H1 (cell line): Measurements from ENCODE around the gene BCKDHB. TPM values are rescaled to one million over a fixed set of nuclear protein-coding genes. Genes with fewer than 3 reads are reported as not detected.

Experiments used
- CTCF ChIA-PET: fragments of 300-600 bp; sonication (Branson Sonifier 250); formaldehyde crosslinking; loops from one replicate; lab custom pipeline; 2021; ENCODE audit not compliant: partially characterized antibody; lab: Charles Lee
- POLR2A ChIA-PET: fragments of 300-600 bp; sonication (Branson Sonifier 250); formaldehyde crosslinking; loops from one replicate; lab custom pipeline; 2021; ENCODE audit warnings: inconsistent platforms; ENCODE audit not compliant: partially characterized antibody; lab: Charles Lee
- DNase-seq, 2 experiments: peaks; one replicate each; pipeline versions ENCODE4 v3.0.0 to v3.0.0-alpha.2; 2010 to 2022; ENCODE audit warnings: low spot score in 2 of 2, low read depth in 1 of 2, mixed read lengths in 1 of 2
- FAIRE-seq: peaks from 2 replicates; lab custom pipeline; 2011; peaks lifted over from hg19 to GRCh38; lab: Jason Lieb, UNC
- H2AFZ ChIP-seq: 2 replicates; pipeline ENCODE4 v1.8.1; 2012; ENCODE audit warnings: low read length, inconsistent platforms
- H2AK5ac ChIP-seq: 2 replicates; pipeline ENCODE4 v1.6.1; 2013; ENCODE audit warnings: low read depth, low read length
- H2BK120ac ChIP-seq: replicated peaks from 2 replicates; pipeline ENCODE3; 2013; ENCODE audit warnings: low read depth, low read length, inconsistent platforms
- H2BK12ac ChIP-seq: 2 replicates; pipeline ENCODE4 v1.6.1; 2013; ENCODE audit warnings: low read depth, low read length
- H2BK15ac ChIP-seq: 2 replicates; pipeline ENCODE4 v1.6.1; 2013; ENCODE audit warnings: low read length
- H2BK20ac ChIP-seq: 2 replicates; pipeline ENCODE4 v1.6.1; 2013; ENCODE audit warnings: low read length
- H2BK5ac ChIP-seq: 2 replicates; pipeline ENCODE4 v1.6.1; 2013; ENCODE audit warnings: low read depth, low read length
- H3K14ac ChIP-seq: 2 replicates; pipeline ENCODE4 v1.6.1; 2013; ENCODE audit warnings: inconsistent platforms; ENCODE audit not compliant: insufficient read length
- H3K18ac ChIP-seq: 2 replicates; pipeline ENCODE4 v1.6.1; 2013; ENCODE audit warnings: low read length; ENCODE audit errors: extremely low read depth
- H3K23ac ChIP-seq: 2 replicates; pipeline ENCODE4 v1.6.1; 2013; ENCODE audit warnings: inconsistent platforms; ENCODE audit not compliant: insufficient read length
- H3K23me2 ChIP-seq: 2 replicates; pipeline ENCODE4 v1.6.1; 2013; ENCODE audit warnings: low read depth, low read length
- H3K27ac ChIP-seq: 2 replicates; pipeline ENCODE4 v1.6.1; 2011; ENCODE audit warnings: low read depth, low read length, inconsistent platforms
- H3K27me3 ChIP-seq, 4 experiments: replicated peaks in 1 of 4; 1 replicate in 1 of 4; 2 replicates in 3 of 4; pipeline versions ENCODE4 v1.6.1 to v1.8.1; 2011 to 2013; ENCODE audit warnings: low read length in 3 of 4, mild to moderate bottlenecking in 3 of 4, inconsistent platforms in 2 of 4, mixed read lengths in 2 of 4, moderate library complexity in 1 of 4; ENCODE audit not compliant: control insufficient read depth in 3 of 4, insufficient read depth in 3 of 4; ENCODE audit errors: extremely low read depth in 1 of 4
- H3K36me3 ChIP-seq, 4 experiments: 2 replicates each; pipeline versions ENCODE4 v1.6.1 to v1.8.1; 2011 to 2013; ENCODE audit warnings: mild to moderate bottlenecking in 4 of 4, low read length in 3 of 4, moderate library complexity in 2 of 4, control low read depth in 1 of 4, inconsistent platforms in 1 of 4; ENCODE audit not compliant: insufficient read depth in 4 of 4, control insufficient read depth in 2 of 4
- H3K4ac ChIP-seq: replicated peaks from 2 replicates; pipeline ENCODE3; 2013; ENCODE audit warnings: low read length, low read depth, mixed read lengths, inconsistent platforms; ENCODE audit not compliant: insufficient read length
- H3K4me1 ChIP-seq, 4 experiments: replicated peaks in 1 of 4; 1 replicate in 1 of 4; 2 replicates in 3 of 4; pipeline versions ENCODE4 v1.6.1 to v1.8.1; 2011 to 2013; ENCODE audit warnings: low read length in 3 of 4, inconsistent platforms in 2 of 4, mixed read lengths in 1 of 4; ENCODE audit not compliant: insufficient read depth in 4 of 4, control insufficient read depth in 3 of 4
- H3K4me2 ChIP-seq, 2 experiments: 2 replicates each; pipeline versions ENCODE4 v1.6.1 to v1.8.1; 2011 to 2013; ENCODE audit warnings: low read depth in 2 of 2, low read length in 2 of 2, control low read depth in 1 of 2, inconsistent platforms in 1 of 2, mild to moderate bottlenecking in 1 of 2; ENCODE audit not compliant: insufficient read depth in 1 of 2
- H3K4me3 ChIP-seq, 4 experiments: fragments of 200-600, 300-600 bp in 1 of 4; sonication (generic), shearing (Covaris generic), sonication (Bioruptor Twin) in 1 of 4; 2 replicates each; pipeline versions ENCODE4 v1.5.1 to v1.8.1; 2011 to 2016; ENCODE audit warnings: low read length in 4 of 4, low read depth in 3 of 4, control low read depth in 2 of 4, inconsistent platforms in 2 of 4, mild to moderate bottlenecking in 2 of 4, mixed read lengths in 1 of 4, moderate library complexity in 1 of 4; ENCODE audit not compliant: insufficient read depth in 2 of 4; ENCODE audit errors: extremely low read depth in 1 of 4
- H3K56ac ChIP-seq: replicated peaks from 2 replicates; pipeline ENCODE3; 2013; ENCODE audit warnings: low read depth, mild to moderate bottlenecking, mixed read lengths, low read length, inconsistent platforms; ENCODE audit not compliant: insufficient read length
- H3K79me1 ChIP-seq: 2 replicates; pipeline ENCODE4 v1.6.1; 2013; ENCODE audit warnings: low read depth, low read length, control low read depth
- H3K79me2 ChIP-seq, 2 experiments: 2 replicates each; pipeline versions ENCODE4 v1.6.1 to v1.8.1; 2012 to 2013; ENCODE audit warnings: low read length in 2 of 2, mild to moderate bottlenecking in 2 of 2, inconsistent platforms in 1 of 2; ENCODE audit not compliant: insufficient read depth in 2 of 2, control insufficient read depth in 1 of 2
- H3K9ac ChIP-seq, 4 experiments: replicated peaks in 1 of 4; 1 replicate in 1 of 4; 2 replicates in 3 of 4; pipeline versions ENCODE4 v1.6.1 to v1.8.1; 2011 to 2013; ENCODE audit warnings: low read depth in 3 of 4, low read length in 3 of 4, control low read depth in 2 of 4, mild to moderate bottlenecking in 2 of 4, moderate library complexity in 2 of 4, inconsistent platforms in 1 of 4; ENCODE audit errors: extremely low read depth in 1 of 4
- H3K9me3 ChIP-seq, 2 experiments: 2 replicates each; pipeline versions ENCODE4 v1.6.1 to v1.8.1; 2012 to 2013; ENCODE audit warnings: mild to moderate bottlenecking in 2 of 2, moderate library complexity in 2 of 2, control low read depth in 1 of 2, inconsistent platforms in 1 of 2, low read depth in 1 of 2, low read length in 1 of 2, mixed read lengths in 1 of 2; ENCODE audit not compliant: insufficient read depth in 2 of 2
- H4K20me1 ChIP-seq, 2 experiments: replicated peaks in 1 of 2; 2 replicates each; pipeline versions ENCODE3 to v1.8.1; 2011 to 2013; ENCODE audit warnings: inconsistent platforms in 2 of 2, low read length in 2 of 2, mild to moderate bottlenecking in 1 of 2; ENCODE audit not compliant: insufficient read depth in 2 of 2, control insufficient read depth in 1 of 2
- H4K5ac ChIP-seq: 2 replicates; pipeline ENCODE4 v1.6.1; 2013; ENCODE audit warnings: low read length, low read depth, mixed read lengths, inconsistent platforms; ENCODE audit not compliant: insufficient read length
- H4K8ac ChIP-seq: 2 replicates; pipeline ENCODE4 v1.8.0; 2013; ENCODE audit warnings: mild to moderate bottlenecking, moderate library complexity, low read length, inconsistent platforms; ENCODE audit not compliant: insufficient read depth; ENCODE audit errors: extremely low read depth
- H4K91ac ChIP-seq: replicated peaks from 2 replicates; pipeline ENCODE3; 2013; ENCODE audit warnings: low read length, mixed read lengths, inconsistent platforms; ENCODE audit not compliant: insufficient read length
- CBX8 ChIP-seq: fragments of 300-800, 300-1000 bp; sonication (generic); IDR thresholded peaks from 2 replicates; pipeline ENCODE4 v1.7.1; 2016; ENCODE audit warnings: low read depth, low read length, borderline replicate concordance
- CTBP2 ChIP-seq: IDR thresholded peaks from 2 replicates; pipeline ENCODE4 v1.7.0; 2011; ENCODE audit warnings: borderline replicate concordance, mild to moderate bottlenecking, moderate library complexity, mixed read lengths, low read length; ENCODE audit not compliant: insufficient read depth, insufficient read length
- EGR1 ChIP-seq: IDR thresholded peaks from 2 replicates; pipeline ENCODE4 v1.6.1; 2011; ENCODE audit warnings: low read depth, low read length, borderline replicate concordance
- GABPA ChIP-seq: IDR thresholded peaks from 2 replicates; pipeline ENCODE4 v1.6.1; 2011; ENCODE audit warnings: mild to moderate bottlenecking, low read length, moderate library complexity, borderline replicate concordance; ENCODE audit not compliant: insufficient read depth
- HDAC6 ChIP-seq: IDR thresholded peaks from one replicate; pipeline ENCODE4 v1.7.1; 2012; ENCODE audit warnings: low read depth, mild to moderate bottlenecking, inconsistent platforms, low read length, moderate library complexity
- RBBP5 ChIP-seq: IDR thresholded peaks from 2 replicates; pipeline ENCODE4 v1.7.1; 2012; ENCODE audit warnings: low read depth, mild to moderate bottlenecking, inconsistent platforms, low read length, moderate library complexity, borderline replicate concordance
- SUZ12 ChIP-seq: fragments of 200-600 bp; sonication (generic); IDR thresholded peaks from 2 replicates; pipeline ENCODE4 v1.6.1; 2012; ENCODE audit warnings: mild to moderate bottlenecking, inconsistent platforms, low read length, moderate library complexity, mixed read lengths
- TAF7 ChIP-seq: optimal IDR thresholded peaks from 2 replicates; pipeline ENCODE3; 2011; ENCODE audit warnings: low read depth, mild to moderate bottlenecking, inconsistent platforms, low read length, moderate library complexity, borderline replicate concordance
- WGBS, 2 experiments: shearing (Covaris generic) in 1 of 2; methylation state at CpG; one replicate each; pipeline versions ENCODE4 v1.1.6 to v1.1.7; 2013 to 2015; ENCODE audit warnings: low lambda C conversion rate in 2 of 2, mixed read lengths in 2 of 2, inconsistent platforms in 1 of 2, low coverage in 1 of 2, missing lambda C conversion rate in 1 of 2; ENCODE audit not compliant: insufficient replicate concordance in 2 of 2, insufficient coverage in 1 of 2, insufficient read length in 1 of 2; ENCODE audit errors: extremely low coverage in 1 of 2, missing lambda C conversion rate in 1 of 2; 5-methylcytosine and 5-hydroxymethylcytosine counted together
- polyA plus RNA-seq, 7 experiments: library from polyadenylated mRNA; depleted of rRNA in 3 of 7; stranded (reverse) in 5 of 7; unstranded in 2 of 7; fragments of >200 nt in 5 of 7; fragments of 200-250 nt in 2 of 7; gene quantifications; 1 replicate in 5 of 7; 2 replicates in 1 of 7; 4 replicates in 1 of 7; pipeline versions ENCODE4 v1.2.1 to v1.2.3, GENCODE V29; 2011 to 2013; ENCODE audit warnings: missing spikeins in 2 of 7, mixed read lengths in 2 of 7
- total RNA-seq: library from RNA; stranded (reverse); fragmentation: NEBNext Ultra II Directional; extraction: Animal tissue kit (Norgen Biotek cat#: 25700); gene quantifications from 2 replicates; pipeline ENCODE4 v1.2.1, GENCODE V29; 2021

The BCKDHB gene
- total and polyA plus RNA-seq, 2 of the 8 experiments (the other 6 are each of a cell fraction or from before 2014, with no cell fraction given): 22.1 to 30.8 TPM

GRCh38 chr6:80250391-80250997 is 144.0 kb downstream of the BCKDHB start:
- Histone ChIP-seq H3K9ac (no peak overlapping the region), H4K20me1 (no peaks in the 10 kb centered on the region), H2BK12ac (no peak overlapping the region), H3K23ac (no peak overlapping the region), H4K8ac (no peak overlapping the region), H3K18ac (no peak overlapping the region), H2BK20ac (no peak overlapping the region), H2AFZ (no peak overlapping the region), H3K4me2 (no peak overlapping the region), H2BK120ac (no peak overlapping the region), H3K79me1 (no peaks in the 10 kb centered on the region), H2BK15ac (no peak overlapping the region), H3K4me3 (no peak overlapping the region), H3K14ac (no peak overlapping the region), H3K4me1 (no peaks in the 10 kb centered on the region), H3K9me3 (no peaks in the 10 kb centered on the region), H2BK5ac (no peak overlapping the region), H3K27me3 (no peaks in the 10 kb centered on the region), H3K79me2 (no peaks in the 10 kb centered on the region), H4K91ac (no peak overlapping the region), H3K4ac (no peak overlapping the region), H3K56ac (no peak overlapping the region), H3K23me2 (no peaks in the 10 kb centered on the region; the same call in 1 of the 2 replicates), H3K36me3 (no peaks in the 10 kb centered on the region), H2AK5ac (no peak overlapping the region), H3K27ac (no peak overlapping the region), H4K5ac (no peak overlapping the region)
- no peak for TF ChIP-seq SUZ12
- TF ChIP-seq CTBP2: no peak
- no peak for TF ChIP-seq TAF7
- TF ChIP-seq EGR1: no peak
- TF ChIP-seq CBX8: no peak
- TF ChIP-seq RBBP5: no peak
- no peak for TF ChIP-seq HDAC6
- TF ChIP-seq GABPA: no peak
- ChIA-PET CTCF (interaction anchor here (1.7 kb wide), 1 partner anchor 36 kb away, joined by 4 read pairs; no protein-coding TSS in a partner anchor), POLR2A (no interaction called here)
- FAIRE-seq: no peak
- 82% methylated on average over 3 of the region's 3 CpGs; no CpG with 5 or more reads in 1 of the 2 experiments for WGBS, 2 experiments
- DNase-seq: no peak
